HG02610 (cell line): ENCODE results near the gene FSIP1.

Experiments
- ATAC-seq: cut with Tn5 transposase; IDR thresholded peaks from one replicate; pipeline ENCODE4 v1.9.1; 2021; ENCODE audit warnings: mild to moderate bottlenecking, moderate library complexity; ENCODE audit not compliant: unreplicated experiment

Gene FSIP1

DNA sequence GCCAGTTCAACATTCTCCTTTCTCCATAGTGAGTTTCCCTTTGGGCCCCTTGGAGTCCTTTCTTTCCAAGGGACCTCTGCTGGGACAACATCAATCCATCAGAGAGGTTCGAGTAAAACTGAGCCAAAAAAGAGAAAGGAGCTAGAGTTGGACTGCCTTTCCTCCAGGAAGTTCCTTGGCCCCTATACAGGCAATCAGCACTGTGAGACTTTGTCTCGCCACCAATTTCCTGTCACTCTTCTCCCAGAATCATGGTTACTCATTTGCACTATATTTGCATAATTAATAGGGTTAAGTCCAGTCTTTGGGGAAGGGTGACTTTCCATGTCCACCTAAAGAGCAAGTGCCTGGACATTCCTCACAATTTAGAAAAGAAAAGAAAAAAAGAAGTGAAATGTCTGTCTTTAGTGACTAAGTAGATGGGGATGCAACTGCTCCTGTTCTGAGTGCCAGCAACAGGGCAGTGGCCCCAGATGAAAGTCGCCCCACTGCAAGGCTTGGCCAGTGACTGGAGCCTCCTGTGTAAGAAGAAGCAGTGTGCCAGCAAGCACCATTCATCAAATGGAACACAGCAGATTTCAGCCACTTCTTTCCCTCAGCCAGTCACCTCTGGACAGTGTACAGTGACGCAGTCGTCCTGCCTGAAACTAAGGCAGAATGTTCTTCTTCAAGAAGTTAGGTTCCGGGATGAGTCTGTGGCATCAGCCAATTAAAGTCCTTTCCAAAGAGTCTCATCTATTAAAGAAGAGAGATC is 91.6 kb downstream of the FSIP1 start:
- ATAC-seq, result no peak

DNA sequence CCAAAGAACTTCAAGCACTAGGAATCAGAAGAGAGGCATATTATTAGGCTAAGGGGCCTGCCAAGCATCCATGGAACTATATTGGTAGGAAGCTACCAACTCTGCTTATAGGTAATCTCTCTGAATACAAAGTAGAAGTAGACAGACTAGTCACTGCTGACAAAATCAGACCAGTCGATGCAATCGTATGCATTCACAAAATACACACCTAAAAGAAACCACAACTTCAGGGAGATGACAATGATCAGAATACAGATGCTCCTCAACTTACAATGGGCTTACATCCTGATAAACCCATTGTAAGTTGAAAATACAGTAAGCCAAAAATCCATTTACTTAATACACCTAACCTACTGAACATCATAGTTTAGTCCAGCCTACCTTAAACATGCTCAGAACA is 94.7 kb downstream of the FSIP1 start:
- ATAC-seq, result no peak

DNA sequence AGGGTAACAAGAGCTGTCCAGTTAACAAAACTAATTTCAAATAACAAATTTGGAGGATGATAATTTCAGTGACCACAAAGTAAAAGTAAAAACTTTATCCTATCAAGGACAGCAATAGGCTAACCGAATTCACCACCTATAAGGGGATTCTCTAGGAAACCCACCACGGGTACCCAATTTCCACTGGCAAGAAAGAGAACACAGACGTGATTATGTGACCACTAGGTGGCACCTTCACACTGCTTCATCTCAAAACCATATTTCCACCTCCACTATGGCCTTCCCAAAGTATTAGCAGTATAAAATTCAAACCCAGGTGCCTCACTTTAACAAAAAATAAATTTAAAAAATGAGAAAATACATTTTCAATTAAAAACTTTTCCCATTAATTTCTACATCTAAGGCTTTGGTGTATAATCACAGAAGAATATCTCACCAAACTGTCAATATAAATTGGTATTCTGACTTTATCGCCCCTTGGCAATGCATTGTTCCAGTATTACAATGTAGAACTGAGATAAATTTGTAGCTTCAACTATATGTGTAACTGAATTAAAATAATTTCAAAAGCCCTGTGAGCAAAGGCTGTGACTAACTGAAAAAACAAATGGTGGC is 96.5 kb downstream of the FSIP1 start:
- ATAC-seq, result peak; percentile 44

DNA sequence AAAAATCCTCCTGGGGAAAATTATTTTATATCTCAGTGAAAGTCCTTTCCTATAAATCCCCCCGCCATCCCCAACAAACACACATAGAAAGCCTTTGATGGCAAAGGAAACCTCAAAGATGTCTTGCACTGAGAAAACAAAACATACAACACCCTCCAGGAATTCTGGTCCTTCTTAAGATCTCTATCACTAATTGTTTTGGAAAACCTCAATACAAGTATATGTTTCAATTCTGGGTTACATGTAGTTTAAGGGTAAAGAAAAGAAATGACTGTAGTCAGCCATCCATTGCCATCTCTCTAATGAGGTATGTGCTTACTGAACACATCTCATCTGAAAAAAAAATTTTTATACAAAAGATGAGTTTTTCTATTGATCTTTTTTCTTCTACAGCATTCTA is 97.3 kb downstream of the FSIP1 start:
- no peak for ATAC-seq

DNA sequence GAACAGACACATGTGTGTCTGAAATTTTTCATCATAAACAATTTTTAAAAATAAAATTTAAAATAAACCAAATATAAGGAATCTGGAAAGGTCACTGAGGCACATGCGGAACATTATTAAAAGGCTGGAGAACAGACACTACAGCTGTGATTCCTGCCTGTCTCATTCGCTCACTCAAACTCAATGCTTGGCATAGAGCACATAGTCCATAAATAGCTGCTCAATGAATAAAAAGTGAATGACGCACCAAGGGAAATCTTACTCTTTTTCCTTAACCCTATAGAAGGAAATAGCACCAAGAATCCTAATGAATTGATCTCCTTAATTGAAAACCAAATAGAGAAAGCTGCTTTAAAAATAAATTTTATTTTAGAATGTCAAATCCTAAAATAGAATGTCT is 98.4 kb downstream of the FSIP1 start:
- ATAC-seq, result no peak

DNA sequence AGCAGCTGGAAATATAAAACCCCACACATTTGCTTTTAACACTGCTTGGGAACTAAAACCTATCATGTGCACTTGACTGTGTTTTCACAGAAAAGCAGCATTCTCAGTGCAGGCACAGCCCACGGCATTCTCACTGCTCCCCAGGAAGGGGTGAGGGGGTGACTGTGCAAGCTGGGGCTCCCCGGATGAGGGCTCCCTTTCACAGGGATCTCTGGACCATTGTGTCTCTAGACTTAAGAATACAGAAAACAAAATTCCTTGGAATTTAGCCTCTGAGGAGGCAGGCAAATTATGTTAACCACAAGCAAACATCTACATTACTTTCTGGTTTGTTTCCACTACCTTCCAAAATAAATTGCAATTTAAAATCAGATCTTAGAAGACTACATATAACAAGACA is 100.3 kb downstream of the FSIP1 start:
- no peak for ATAC-seq

DNA sequence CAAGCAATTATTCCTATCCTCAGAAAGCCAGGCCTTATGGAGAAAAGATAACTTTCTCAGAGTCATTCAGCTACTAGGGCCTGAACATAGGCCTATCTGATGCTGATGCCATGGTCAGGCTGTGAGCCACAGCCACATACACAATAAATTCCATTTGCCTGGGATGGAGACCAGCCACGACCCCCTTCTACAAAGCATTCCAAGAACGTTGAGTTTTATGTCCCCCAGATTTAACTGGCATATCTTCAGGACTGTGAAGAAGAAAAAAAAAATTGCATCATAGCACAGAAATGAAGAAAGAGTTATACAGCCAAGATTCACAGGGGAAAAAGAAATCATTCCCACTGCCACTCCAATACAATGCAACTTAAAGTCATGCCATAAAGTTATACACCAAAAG is 101.8 kb downstream of the FSIP1 start:
- ATAC-seq, result no peak

DNA sequence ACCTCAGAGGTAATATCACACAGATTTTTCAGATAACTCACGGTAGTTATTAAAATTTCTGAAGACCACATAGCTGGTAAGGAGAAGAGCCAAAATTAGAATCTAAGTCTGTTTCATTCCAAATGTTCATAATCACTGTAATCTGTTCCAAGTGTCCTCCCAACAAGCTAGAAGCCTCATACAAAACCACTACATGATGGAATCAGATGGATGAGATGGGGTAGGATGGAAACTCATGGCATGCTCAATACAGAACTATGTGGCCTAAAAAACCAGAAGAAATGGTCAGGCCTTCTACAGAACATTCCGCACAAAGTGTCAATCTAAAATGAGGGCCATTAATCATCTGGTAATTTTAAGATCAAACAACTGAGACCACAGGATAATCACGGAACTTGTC is 110.0 kb downstream of the FSIP1 start:
- no peak for ATAC-seq

DNA sequence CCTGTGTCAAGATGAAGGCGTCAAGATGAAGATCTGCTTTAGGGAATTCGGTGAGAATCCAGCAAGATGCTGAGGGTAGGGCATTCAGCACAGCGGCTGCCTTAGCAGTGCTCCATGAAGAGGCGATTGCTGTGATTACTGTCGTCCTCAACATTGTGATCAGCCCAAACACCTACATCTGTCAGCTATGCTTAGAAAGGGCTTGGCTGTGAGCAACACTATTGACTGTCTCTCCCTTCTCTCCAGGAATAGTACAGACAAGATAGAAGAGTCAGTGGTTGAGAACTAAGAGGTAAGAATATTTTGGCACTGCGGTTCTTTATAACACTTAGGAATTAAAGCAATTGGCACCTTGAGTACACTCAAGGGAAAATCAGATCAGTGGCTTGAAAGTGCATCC is 110.5 kb downstream of the FSIP1 start:
- ATAC-seq, result no peak

DNA sequence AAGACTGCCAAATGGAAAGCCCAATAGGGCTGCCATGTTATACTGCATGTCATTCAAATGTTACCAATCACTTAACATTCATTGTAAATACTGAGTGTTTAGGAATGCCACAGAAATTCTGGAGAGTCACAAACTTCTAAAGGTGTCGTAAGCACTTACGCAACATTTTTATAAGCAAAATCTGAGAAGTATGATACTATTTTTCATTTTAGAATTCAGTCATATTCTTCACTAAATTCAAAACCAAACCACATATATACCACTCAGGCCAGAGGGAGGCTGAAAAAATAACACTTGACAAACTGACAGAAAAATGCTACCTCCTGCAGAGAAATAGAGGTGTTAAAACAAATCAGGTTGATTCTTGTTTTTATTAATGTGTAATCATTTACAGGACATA is 112.0 kb downstream of the FSIP1 start:
- ATAC-seq, result no peak

DNA sequence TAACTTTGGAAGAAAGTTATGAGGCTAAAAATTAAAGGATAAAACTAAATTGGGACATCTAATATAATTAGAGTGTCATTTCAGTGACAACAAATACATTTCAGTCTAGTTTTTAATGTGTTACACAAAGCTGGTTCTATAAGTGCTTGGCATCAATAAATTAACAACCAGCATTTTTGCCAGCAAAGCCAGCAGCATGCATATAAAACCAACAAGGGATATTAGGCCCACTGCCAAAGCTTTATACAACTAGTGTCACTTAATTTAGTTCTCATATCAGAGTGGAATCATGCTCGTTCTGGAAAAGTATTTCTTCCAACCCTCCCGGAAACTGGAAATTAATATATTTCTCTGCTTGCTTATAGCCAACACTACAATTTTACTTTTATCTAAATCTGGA is 113.0 kb downstream of the FSIP1 start:
- ATAC-seq, result no peak

DNA sequence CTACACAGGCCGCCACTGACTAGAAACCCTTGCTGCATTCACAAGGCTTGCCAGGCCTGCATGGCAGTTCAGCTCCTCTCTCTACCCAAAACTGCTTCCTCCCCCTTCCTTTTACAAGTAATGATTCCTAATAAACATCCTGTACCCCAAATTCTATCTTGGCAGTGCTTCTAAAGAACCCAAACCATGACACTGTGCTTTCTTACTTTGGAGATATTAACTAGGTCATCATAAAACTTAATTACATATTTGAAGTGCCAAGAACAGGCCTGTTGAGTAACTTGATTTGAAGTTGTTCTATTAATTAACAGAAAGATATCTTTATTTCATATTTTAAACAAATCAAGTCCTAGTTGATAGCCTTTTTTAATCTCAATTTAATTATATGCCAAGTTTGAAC is 113.4 kb downstream of the FSIP1 start:
- no peak for ATAC-seq

DNA sequence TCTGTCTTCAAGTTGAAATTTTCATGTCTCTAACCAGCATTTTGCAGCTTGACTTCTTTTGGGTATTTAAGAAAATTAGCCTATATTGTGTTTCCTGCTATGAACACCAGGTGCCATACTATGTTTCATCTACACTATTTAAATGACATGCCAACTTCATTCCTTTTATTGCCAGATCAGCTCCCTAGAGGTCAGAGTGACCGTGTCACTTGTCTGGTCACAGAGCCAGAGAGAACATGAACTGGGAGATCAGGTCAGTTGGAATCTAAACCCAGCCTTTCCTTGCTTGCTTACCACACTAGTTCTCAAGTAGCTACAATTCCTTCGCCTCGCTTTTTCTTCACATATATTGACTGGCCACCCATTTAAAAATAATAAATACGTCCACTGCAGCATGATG is 114.2 kb downstream of the FSIP1 start:
- no peak for ATAC-seq

DNA sequence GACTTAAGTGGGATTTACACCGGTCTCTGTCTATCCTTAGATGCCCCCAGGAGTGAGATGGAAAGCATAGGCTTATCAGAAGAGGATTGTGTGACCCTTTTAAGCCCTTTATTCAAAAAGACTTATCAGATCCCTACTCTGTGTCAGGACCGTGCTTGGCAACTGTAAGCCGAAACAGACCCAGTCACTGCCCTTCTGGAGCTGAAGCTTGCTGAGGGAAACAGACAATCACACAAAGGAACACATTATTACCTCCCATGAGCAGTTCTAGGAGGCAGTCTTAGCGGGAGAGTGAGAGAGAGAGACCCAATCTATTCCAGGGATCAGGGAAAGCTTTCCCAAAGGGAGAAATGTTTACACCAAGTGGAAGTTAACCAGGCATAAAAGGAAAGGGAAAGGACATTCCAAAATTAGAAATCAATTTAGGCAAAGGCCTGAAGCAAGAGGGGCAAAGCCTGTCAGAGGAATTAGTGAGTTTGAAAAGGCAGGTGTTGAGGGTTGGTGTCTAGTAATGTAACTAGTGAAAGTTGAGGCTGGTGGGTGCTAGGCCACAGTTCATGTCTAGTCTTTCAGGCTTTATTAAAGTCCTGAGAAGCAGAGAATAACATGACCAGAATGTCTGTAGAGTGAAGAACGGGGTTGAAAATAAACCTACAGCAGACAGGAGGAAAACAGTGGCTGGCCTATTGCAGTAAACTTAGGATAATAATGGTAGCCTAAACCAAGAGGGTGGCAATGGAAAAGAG is 115.1 kb downstream of the FSIP1 start:
- no peak for ATAC-seq

DNA sequence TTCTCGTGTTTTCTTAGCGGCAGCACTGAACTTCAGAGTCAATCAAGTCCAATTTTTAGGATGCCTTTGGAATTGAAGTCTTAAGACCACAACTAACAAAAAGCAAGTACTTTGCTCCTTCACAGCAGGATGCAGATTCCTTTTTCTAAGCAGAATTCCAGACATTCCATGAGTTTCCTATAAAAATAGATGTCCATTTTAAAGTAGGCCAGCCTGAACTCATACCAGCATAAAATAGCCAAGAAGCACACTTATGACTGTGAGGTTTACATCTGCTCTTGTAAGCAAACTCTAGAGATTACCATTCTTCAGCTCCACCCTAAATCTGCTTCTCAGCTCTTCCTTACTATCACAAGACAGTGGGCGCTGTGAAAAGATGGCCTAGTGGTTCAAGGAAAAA is 116.0 kb downstream of the FSIP1 start:
- ATAC-seq, result no peak

DNA sequence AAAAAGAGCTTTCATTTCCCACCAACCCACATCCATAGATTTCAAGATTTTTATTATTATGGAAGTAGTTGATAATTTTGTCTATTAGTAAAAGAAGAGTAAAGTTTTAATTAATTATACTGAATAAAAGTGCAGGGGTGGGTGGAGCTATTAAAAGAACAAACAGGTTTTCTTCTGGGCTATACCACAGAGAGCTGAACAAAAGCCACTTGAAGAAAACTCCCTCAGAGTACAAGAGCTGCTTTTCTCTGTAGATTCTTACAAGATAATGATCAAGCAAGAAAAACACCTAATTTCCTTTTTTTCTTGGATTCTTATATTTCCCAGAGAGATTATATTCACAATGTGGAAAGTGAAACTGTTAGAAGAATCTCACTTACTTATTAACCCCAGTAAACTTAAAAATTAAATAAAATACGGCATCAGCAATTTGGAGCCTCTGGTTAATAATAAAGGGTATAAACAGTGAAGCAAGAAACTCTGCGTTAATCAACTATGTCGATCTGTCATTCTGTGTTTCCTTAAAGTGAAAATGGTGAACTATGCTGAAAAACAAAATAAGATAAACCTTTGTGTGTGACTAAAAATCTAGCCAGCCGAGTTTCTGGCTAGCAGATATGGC is 116.9 kb downstream of the FSIP1 start:
- no peak for ATAC-seq

DNA sequence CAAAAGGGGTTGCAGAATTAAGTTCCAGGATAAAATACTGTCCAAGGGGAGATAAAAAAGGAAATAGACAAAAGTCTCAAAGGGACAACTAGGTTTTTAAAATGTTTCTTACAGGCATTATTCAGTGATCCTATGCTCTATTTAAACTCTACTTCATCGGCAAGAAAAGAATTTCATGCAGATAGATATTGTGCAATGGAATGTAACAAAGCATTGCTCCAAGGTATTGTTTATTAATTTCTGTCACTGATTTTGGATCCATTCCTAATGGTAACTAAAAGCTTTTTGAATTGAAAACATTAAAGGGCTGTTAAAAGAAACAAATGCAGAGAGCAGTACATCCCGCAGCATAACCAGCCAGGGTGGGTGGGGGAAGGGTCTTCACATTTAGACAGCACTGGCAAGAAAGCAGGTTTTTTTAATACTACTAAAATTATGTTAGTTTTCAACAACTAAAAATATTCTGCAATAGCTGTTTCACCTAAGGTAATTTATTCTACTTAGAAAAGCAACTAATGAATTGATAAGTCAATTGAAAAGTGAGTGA is 118.9 kb downstream of the FSIP1 start:
- no peak for ATAC-seq

DNA sequence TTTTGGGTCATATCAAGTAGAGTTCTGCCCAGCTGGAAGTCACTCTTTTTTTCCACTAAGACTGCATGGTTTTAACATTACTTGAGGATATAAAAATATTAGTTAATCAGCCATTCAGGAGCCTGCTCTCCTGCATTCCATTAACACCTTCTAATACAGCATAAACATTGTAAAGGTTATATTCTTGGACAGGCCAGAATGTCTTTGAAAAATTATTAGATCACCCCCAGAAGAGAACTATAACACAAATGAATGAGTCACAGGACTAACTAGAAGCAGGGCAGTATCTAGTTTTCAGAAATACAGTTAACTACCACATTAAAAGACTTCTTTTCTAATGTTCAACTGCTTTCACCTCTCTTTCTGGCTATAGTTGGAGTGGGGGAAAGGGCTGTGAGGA is 120.9 kb downstream of the FSIP1 start:
- ATAC-seq, result no peak

DNA sequence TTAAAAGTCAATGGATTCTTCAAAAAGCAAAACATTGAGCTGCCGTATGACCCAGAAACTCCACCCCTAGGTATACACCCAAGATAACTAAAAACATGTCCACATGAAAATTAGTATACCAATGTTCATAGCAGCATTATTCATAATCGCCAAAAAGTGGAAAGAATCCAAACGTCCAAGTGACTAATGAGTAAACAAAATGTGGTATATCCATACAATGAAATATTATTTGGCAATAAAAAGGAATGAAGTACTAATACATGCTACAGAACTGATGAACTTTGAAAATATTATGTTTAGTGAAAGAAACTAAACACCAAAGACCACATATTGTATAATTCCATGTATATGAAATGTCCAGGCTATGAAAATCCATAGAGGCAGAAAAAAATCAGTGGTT is 123.9 kb downstream of the FSIP1 start:
- ATAC-seq, result no peak

DNA sequence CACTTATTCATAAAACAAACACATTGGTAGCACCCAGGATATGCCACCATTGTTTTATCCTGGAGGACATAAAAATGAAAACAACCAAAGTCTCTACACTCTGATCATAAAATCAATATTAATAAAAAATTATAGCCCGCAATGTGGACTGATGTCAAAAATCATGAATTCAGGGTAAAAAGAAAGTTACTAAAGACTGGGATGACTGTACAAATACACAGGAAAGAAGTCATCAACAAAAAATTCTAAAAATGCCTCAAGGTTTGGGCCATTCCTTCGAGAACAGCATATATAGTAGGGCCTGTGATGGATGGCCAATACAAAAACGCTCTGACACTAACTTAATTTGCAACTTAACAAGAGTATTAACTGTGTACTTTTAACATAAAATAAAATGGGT is 125.0 kb downstream of the FSIP1 start:
- no peak for ATAC-seq

DNA sequence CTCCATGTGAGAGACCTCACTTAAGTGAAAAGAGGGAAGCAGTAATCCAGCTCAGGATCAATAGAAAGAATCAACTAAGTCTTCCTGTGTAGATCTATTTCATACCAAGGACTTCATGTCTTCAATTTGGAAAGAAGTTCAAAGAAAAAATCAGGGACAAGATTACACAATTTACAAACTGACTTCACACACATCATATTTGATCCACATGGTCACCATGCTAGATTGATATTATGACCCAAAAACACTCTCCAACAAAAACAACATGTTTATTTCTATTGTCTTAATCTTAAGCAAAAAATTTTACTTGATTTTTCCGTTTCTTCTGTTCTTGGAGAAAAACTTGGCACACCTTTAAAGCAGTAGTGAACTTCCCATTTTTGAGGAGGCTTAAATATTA is 125.5 kb downstream of the FSIP1 start:
- ATAC-seq, result no peak

DNA sequence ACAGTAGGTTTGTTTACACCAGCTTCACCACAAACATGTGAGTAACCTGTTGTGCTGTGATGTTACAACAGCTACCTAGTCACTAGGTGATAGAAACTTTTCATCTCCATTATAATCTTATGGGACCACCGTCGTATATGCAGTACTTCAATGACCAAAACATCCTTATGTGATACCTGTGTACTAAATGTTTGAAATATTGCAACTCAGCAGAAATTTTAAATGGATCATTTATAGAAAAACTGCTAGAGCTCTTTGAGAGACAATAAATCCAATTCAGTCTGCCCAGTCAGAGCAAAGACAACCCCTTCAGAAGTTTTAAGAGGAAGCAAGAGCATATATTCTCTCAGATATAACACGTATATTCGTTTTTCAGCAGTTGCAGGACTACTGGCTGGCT is 128.3 kb downstream of the FSIP1 start:
- ATAC-seq, result no peak
